RPMI7951 (cell line): ENCODE data around the gene NIT1. TPM values are rescaled to one million over a fixed set of nuclear protein-coding genes. Genes with fewer than 3 reads are reported as not detected.
A peak's percentile ranks its signal among the peaks of the same experiment; 100 is the strongest.

Source experiments
- DNase-seq: peaks from one replicate; pipeline ENCODE4 v3.0.0-alpha.2; 2012; ENCODE audit warnings: low read depth
- total RNA-seq: library from RNA; depleted of rRNA; stranded (reverse); fragments of >200 nt; shearing (Covaris generic); gene quantifications from 2 replicates; pipeline ENCODE4 v1.2.3, GENCODE V29; 2014; rRNA removed

The NIT1 gene
- 27.0 and 27.9 TPM in 2 replicates for total RNA-seq

DNA sequence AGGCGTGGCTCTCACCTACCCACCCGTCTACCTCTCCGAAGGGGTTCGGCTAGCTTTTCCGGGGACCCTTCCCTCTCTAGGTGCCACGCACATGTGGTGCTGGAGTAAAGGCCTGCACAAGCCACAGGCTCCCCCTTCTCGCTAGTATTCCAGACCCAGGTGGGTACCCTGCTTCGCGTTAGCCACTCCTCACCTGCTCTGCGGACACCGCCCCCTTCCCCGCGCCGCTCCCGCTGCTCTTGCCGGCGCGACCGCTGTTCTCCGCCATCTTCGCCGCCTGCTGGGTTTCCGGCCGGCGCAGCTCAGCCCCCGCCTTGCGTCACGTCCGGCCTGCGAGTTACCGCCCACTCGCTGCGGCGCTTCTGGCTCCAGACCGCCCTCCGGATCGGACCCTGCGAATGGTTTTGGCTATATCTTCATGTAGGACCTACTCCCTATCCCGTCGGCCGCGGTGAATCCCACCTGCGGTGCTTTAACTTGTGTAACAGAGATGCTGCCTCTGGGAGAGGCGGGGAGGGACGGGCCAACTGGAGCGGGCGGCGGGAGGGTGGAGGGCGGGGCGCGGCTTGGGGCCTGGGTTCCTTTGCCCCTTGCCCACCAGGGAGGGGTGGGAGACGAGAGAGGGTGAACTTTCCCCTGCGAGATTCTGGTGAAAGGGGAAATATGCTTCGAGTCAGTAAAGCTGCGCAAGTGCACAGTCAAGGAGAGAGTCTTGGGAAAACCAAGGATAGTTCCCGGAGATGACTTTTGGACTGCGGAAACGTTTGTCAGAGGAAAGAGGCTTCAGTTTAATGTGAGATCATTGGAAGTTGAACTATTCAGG is at the start of gene NIT1, which contains the start of gene PFDN2:
Gene NIT1, plus strand, starts transcription at position 347 of the 823 bp plus-strand sequence. Its CDS starts 72 bp downstream, at position 419.
Gene PFDN2, minus strand, starts transcription at position 279 of the 823 bp plus-strand sequence. Its CDS starts 11 bp downstream, at position 268.
- peak; percentile 76 for DNase-seq

DNA sequence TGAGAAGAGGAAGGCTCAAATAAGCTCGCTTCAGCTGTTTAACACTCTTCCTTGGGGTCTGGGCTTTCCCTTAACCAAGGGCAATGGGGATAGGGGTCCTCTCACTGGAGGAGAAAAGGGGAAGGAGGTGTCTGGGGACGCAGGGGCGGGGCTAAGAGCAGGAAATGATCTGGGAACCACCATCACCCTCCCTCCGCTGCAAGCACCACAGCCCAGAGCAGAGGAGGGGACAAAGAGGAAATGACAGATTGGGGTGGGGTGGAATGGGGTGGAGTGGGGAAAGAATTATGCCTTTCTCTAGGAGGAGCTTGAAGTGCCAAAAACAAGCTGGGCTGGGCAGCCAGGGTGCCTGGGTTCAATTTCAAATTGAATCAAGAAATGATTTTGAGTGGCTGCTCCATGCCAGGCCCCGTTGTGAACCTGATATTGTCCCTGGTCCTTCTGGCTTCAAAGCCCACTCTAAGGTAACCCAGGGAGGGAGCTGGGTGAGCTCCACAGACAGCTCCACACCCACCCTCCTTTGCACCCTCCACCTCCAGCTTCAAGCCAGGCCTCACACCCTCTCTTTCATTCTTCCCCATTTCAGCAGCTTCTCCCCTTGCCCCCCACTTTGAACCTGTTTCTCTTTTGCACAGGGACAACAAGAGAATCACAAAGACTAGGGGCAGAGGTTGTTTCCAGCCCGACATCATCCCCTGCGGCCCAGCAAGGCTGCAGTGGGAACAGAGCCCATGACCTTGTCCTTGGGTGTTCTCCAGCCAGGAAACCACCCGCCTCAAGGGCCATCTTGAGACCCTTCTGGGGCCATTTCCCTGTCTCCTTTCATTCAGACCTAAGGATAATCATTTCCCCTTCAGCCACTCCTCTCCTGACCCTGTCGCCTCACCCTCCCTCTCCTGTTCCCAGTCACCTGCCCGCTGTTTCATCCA is 49.3 kb upstream of the NIT1 start:
- no peak for DNase-seq

- DNase-seq: no peak
Observed at GRCh38 chr1:161069241-161069640, 48.7 kb upstream of the NIT1 start.

- no peak for DNase-seq
Observed at GRCh38 chr1:161069731-161070270, 48.1 kb upstream of the NIT1 start, which contains the start of gene ARHGAP30. Gene ARHGAP30, minus strand, starts transcription at chr1:161069891. Its CDS starts 267 bp downstream, at chr1:161069624.

DNA sequence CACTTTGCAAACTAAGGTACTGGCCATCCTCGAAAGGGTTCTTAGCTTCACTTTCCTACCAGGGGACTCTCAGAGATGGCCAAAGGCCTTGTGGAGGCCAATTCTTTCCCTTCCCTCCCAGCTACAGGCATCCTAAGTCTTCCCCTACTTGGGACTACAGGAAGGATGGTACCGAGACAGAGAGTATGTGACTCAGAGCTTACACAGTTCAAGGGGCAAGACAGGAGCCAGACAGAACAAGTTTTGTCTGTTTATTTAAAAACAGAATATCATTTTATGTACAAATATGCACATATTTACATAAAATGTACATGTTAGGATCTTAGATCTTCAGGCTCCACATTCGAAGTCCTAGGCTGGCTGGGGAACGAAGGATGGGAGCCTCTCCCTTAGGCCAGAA is 47.1 kb upstream of the NIT1 start:
- no peak for DNase-seq

DNA sequence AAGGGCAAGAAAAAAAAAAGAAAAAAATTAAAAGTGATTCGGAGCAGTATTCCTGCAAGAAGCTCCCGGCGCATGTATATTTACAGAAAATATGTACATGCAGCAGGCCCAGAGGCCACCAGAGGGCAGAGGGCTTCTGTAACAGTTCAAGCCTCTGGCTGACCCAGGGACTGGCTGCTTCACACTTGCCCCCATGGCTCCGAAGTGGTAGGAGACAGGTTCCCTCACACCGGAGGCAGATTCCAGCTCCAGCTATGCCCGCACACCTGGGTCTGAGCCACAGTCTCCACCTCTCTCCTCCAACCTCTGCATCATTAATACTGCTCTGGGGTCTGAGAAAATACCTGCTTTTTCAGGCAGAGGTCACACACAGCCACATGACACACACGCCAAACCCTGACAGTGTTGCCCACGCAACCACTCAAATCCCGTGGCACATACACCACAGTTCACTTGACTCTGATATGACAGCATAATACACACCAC is 46.0 kb upstream of the NIT1 start:
- peak; percentile 40 for DNase-seq

- no peak for DNase-seq
Observed at GRCh38 chr1:161072751-161073449, 45.0 kb upstream of the NIT1 start.

DNA sequence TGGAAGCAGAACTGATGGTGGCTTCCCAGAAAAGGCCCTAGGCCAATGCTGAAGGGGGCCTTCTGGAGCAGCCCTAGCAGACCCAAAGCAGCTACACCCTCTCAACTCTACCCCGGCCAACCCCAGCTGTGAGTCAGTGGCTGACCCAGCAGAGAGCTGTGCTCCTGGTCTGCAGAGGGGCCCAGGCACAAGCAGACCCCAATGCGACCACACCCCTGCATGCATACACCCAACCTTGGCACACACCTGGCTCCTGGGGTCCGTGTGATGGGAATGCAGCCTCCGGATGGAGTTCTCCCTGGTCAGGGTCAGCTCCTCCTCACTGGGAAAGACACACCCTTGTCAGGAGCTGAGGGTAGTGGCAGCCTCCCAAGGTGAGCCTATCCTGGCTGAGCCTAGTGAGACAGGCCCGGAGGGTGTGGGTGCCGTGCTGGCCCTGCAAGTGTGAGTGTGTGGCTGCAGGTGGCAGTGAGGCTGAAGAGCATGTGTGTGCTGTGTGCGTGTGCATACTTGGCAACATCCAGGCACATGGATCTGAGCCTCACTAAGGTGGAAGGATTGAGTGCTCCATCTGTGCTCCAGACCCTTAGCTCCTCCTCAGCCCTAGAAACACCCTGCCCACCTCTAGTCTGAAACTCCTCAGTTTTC is 44.3 kb upstream of the NIT1 start:
- no peak for DNase-seq

DNA sequence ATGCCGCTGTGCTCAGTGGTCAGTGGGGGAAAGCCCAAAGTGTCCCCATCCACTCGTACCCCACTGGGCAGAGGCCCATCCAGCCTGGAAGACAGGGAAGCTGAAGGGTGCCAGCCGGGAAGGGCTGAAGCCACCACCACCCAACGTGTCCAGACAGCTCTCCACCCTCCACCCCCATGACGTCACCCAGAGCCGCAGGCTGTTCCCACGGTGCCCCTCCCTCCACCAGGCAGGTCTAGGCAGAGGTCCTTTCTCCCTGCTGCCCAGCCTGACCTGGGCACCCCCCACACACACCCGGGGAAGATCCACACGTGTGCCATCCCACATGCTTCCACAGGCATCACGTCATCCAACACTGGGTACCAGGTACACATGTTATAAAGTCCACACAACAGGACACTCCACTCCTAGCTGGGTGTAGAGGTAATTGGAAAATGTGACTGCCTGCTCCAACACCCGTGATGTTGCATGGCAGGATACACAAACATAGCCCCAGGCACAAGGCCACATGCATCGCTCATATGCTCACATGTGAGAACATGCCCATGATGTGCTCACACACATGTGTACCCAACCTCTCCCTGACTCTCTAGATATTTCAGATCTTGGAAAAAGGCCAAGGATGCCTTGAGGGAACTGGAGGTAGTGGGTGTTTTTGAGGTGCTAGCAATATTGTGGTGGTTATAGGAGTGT is 43.1 kb upstream of the NIT1 start:
- DNase-seq: no peak

DNA sequence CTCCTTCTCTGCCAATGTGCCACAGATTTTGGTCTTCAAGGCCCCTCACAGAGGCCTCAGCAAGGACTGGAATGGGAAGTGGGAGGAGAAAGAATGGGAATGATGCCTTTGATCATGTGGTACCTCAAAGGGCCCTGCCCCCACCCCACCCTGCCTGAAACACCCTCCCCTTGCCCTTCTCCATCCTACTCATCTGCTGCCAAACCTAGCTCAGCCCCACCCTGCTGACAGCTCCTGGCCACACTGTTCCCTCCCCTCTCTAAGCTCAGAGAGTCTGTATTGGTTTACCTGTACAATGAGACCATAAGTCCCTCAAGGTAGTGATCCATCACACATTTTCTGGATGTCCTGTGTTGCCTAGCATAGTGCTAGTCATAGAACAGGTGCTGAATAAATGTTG is 41.5 kb upstream of the NIT1 start:
- no peak for DNase-seq

DNA sequence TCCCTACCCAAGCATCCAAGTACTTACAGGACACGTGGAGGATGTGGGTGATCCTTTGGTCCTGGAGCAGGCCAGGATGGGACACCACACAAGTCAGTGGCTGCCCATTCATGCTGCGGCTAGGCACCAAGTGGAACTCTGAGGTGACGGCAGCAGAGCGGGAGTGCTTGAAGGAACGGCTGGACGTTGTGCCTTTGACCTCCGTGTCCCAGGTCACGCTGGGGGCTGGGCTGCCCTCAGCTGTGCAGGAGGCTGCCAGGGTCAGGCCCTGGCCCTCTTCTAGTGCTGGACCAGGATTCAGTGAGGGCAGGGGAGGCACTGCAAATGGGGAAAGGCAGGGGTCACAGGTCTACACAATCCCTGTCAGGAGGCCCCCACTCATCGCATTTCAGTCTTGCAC is 40.5 kb upstream of the NIT1 start:
- DNase-seq: no peak

- DNase-seq: no peak
Observed at GRCh38 chr1:161079436-161080110, 38.3 kb upstream of the NIT1 start.

DNA sequence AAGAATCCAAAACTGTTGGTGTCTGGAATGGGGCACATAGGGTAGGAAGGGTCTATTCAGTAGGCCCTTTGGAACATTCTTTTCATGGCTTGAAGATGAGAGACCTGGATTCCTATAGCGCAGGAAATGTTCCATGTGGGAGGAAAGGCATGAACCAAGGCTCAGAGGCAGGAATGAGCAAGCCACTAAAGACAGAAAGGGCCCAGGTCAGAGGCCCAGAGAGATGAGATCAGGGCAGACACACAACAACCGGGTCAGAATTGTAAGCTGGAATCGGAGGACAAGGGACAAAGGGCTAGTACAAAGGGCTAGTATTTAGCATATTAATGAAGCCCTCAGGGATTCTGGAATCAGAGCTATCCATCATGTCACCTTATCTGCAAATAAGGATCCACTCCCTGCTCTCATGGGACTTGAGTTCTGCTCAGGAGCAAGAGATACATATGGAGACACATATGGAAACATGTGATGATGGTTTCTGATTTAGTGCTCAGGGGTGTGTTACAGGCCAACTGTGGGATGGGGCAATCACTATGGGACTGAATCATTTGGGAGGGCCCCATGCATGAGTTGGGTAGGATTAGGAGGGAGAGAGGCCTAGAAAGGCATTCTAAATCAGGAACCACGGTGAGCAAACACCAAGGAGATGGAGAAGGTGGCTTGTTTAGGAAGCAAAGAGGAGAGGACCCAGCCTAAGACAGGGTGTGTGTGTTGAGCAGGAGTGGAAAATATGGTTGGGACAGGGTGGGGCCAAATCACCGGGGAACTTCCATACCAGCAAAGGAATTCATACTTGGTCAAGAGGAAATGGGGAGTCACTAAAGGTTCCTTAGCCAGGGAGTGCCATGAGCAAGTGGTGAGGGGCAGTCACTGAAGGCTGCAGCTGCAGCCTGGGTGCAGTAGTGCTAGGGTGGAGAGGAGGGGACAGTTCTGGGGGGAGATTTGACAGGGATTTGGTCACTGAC is 37.2 kb upstream of the NIT1 start:
- no peak for DNase-seq

- DNase-seq: no peak
Observed at GRCh38 chr1:161081519-161081918, 36.4 kb upstream of the NIT1 start.

- no peak for DNase-seq
Observed at GRCh38 chr1:161082483-161082882, 35.4 kb upstream of the NIT1 start.

GRCh38 chr1:161082996-161083747 is 34.7 kb upstream of the NIT1 start:
- peak; percentile 92 for DNase-seq

- no peak for DNase-seq
Observed at GRCh38 chr1:161083748-161084596, 33.9 kb upstream of the NIT1 start.
